ENCODE results near the gene ACTN4.
"Not testable (repeated sequence)": the region's sequence is repeated elsewhere in the genome, so short reads cannot be mapped to it uniquely, and the experiment has no call there.

ACTN4 gene

GRCh38 chr19:38741670-38742069 lies 94.2 kb downstream of the ACTN4 start:
- DNase-seq (ENCODE audit: low spot score in 2 of 2): no peak
- Histone ChIP-seq H3K4me3 (no peak overlapping the region), H3K36me3 (replicated peaks) (no peaks in the 10 kb centered on the region), H3K9me3 (no peaks in the 10 kb centered on the region), H3K27me3 (ENCODE audit: low read depth) (no peaks in the 10 kb centered on the region), H3K4me1 (no peaks in the 10 kb centered on the region)
- in situ Hi-C loops (cut with MboI; ENCODE audit: low sequenced_read_pairs): no loop called here

GRCh38 chr19:38742296-38742695 lies 94.8 kb downstream of the ACTN4 start:
- in situ Hi-C loops (cut with MboI; ENCODE audit: low sequenced_read_pairs): no loop called here
- Histone ChIP-seq H3K36me3 (replicated peaks) (no peaks in the 10 kb centered on the region), H3K4me3 (no peak overlapping the region), H3K4me1 (no peaks in the 10 kb centered on the region), H3K27me3 (ENCODE audit: low read depth) (no peaks in the 10 kb centered on the region), H3K9me3 (no peaks in the 10 kb centered on the region)
- no peak for DNase-seq (ENCODE audit: low spot score in 2 of 2)

DNA sequence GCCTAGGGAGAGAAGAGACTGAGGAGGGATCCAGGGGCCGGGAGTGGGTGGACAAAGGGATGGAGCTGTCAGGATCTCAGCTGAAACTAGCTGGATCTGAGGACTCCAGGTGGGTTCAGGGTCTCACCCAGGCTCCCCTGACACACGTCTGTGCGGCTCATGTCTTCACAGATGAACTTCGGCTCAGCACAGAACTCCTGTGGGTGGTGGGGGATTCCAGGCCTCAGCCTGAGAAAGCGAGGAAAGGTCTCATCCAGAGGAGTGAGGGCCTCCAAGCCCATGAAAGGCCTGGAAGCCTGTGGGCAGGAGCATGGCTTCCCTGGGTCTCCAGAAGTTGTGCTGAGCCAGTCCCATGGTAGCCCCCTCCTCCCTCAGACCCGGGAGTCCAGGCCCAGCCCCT lies 95.5 kb downstream of the ACTN4 start:
- in situ Hi-C loops (cut with MboI; ENCODE audit: low sequenced_read_pairs): no loop called here
- no peak for DNase-seq (ENCODE audit: low spot score in 2 of 2)

GRCh38 chr19:38743394-38744297 lies 96.2 kb downstream of the ACTN4 start:
- Histone ChIP-seq H3K36me3 (replicated peaks) (no peaks in the 10 kb centered on the region), H3K4me3 (no peak overlapping the region), H3K9me3 (no peaks in the 10 kb centered on the region), H3K27me3 (ENCODE audit: low read depth) (no peaks in the 10 kb centered on the region), H3K4me1 (no peaks in the 10 kb centered on the region)
- no peak for DNase-seq (ENCODE audit: low spot score in 2 of 2)
- in situ Hi-C loops (cut with MboI; ENCODE audit: low sequenced_read_pairs): no loop called here

More for the DNA sequence above, 95.5 kb downstream of the ACTN4 start:
- H3K27me3 ChIP-seq (ENCODE audit: low read depth): no peaks in the 10 kb centered on the region
- no peak overlapping the region for H3K4me3 ChIP-seq
- no peaks in the 10 kb centered on the region for H3K9me3 ChIP-seq
- H3K4me1 ChIP-seq: no peaks in the 10 kb centered on the region
- no peaks in the 10 kb centered on the region for H3K36me3 ChIP-seq (replicated peaks)

- Histone ChIP-seq H3K36me3 (replicated peaks) (no peaks in the 10 kb centered on the region), H3K9me3 (no peaks in the 10 kb centered on the region), H3K4me1 (no peaks in the 10 kb centered on the region), H3K4me3 (no peak within 1 kb of the TSS), H3K27me3 (ENCODE audit: low read depth) (no peaks in the 10 kb centered on the region)
- in situ Hi-C loops (cut with MboI; ENCODE audit: low sequenced_read_pairs): no loop called here
- no peak for DNase-seq (ENCODE audit: low spot score in 2 of 2)
These were observed 96.8 kb downstream of the ACTN4 start, which contains the start of gene CAPN12 for GRCh38 chr19:38744298-38744681. Gene CAPN12, minus strand, starts transcription at chr19:38744474. Its CDS starts 309 bp downstream, at chr19:38744165.

GRCh38 chr19:38744874-38745273 lies 97.4 kb downstream of the ACTN4 start:
- in situ Hi-C loops (cut with MboI; ENCODE audit: low sequenced_read_pairs): no loop called here
- no peaks in the 10 kb centered on the region for H3K4me1 ChIP-seq
- no peak for DNase-seq (ENCODE audit: low spot score in 2 of 2)
- H3K9me3 ChIP-seq: no peaks in the 10 kb centered on the region
- 0 out of 2 replicates have a peak, but pooled peaks cover 2% of the 10 kb centered on the region for H3K27me3 ChIP-seq (ENCODE audit: low read depth)
- no peaks in the 10 kb centered on the region for H3K36me3 ChIP-seq (replicated peaks)
- H3K4me3 ChIP-seq: no peak overlapping the region

DNA sequence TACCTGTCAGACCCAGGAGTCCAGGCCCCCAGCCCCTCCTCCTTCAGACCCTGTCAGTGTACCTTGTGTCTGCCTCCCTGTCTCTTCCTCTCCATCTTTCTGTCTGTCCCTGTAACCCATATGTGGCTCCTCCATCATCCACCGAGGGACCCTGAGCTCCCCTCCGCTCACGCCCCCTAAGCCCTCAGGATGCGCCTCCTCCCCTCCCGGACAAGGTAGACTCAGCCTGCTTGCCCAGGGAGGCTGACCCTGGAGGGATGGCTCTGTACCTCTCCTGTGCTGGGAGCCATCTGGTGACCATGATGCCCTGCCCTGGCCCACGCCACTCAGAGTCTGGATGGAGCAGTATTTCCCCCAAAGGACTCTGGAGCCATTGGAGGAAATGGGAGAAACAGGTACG lies 97.9 kb downstream of the ACTN4 start:
- Histone ChIP-seq H3K9me3 (no peaks in the 10 kb centered on the region), H3K27me3 (ENCODE audit: low read depth) (0 out of 2 replicates have a peak, but pooled peaks cover 2% of the 10 kb centered on the region), H3K4me3 (no peak overlapping the region), H3K36me3 (replicated peaks) (no peaks in the 10 kb centered on the region), H3K4me1 (no peaks in the 10 kb centered on the region)
- no peak for DNase-seq (ENCODE audit: low spot score in 2 of 2)
- in situ Hi-C loops (cut with MboI; ENCODE audit: low sequenced_read_pairs): no loop called here

- H3K4me1 ChIP-seq; H3K4me3 ChIP-seq; H3K9me3 ChIP-seq; H3K27me3 ChIP-seq (ENCODE audit: low read depth); in situ Hi-C loops (cut with MboI; ENCODE audit: low sequenced_read_pairs); DNase-seq (ENCODE audit: low spot score in 2 of 2); H3K36me3 ChIP-seq (replicated peaks): not testable (repeated sequence)
These were observed 106.3 kb downstream of the ACTN4 start for GRCh38 chr19:38753783-38754182.

GRCh38 chr19:38754196-38754595 lies 106.7 kb downstream of the ACTN4 start:
- H3K4me1 ChIP-seq; DNase-seq (ENCODE audit: low spot score in 2 of 2); in situ Hi-C loops (cut with MboI; ENCODE audit: low sequenced_read_pairs); H3K36me3 ChIP-seq (replicated peaks); H3K27me3 ChIP-seq (ENCODE audit: low read depth); H3K4me3 ChIP-seq; H3K9me3 ChIP-seq: not testable (repeated sequence)

DNA sequence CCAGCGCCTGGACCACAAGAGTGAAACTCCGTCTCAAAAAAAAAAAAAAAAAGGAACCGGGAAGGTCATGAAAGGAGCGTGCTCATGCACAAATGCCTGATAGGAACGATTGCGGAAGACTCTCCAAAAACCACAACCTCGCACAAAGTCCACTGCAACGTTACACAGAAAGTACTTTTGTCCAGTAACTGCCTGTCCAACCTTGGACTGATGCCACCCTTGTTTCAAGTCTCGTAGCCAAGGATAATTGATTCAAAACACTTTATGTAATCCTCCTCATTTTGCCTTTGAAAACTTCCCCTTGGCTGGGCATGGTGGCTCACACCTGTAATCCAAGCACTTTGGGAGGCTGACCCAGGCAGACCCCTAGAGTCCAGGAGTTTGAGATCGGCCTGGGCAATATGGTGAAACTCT lies 112.1 kb downstream of the ACTN4 start:
- in situ Hi-C loops (cut with MboI; ENCODE audit: low sequenced_read_pairs): no loop called here
- DNase-seq (ENCODE audit: low spot score in 2 of 2): no peak
- no peaks in the 10 kb centered on the region for H3K4me1 ChIP-seq

GRCh38 chr19:38760805-38761517 lies 113.5 kb downstream of the ACTN4 start:
- DNase-seq (ENCODE audit: low spot score in 2 of 2); in situ Hi-C loops (cut with MboI; ENCODE audit: low sequenced_read_pairs); H3K4me1 ChIP-seq; H3K36me3 ChIP-seq (replicated peaks); H3K9me3 ChIP-seq; H3K4me3 ChIP-seq; H3K27me3 ChIP-seq (ENCODE audit: low read depth): not testable (repeated sequence)

More for the DNA sequence above, 112.1 kb downstream of the ACTN4 start:
- no peaks in the 10 kb centered on the region for H3K36me3 ChIP-seq (replicated peaks)
- H3K4me3 ChIP-seq: no peak overlapping the region
- no peaks in the 10 kb centered on the region for H3K27me3 ChIP-seq (ENCODE audit: low read depth)
- H3K9me3 ChIP-seq: no peaks in the 10 kb centered on the region

DNA sequence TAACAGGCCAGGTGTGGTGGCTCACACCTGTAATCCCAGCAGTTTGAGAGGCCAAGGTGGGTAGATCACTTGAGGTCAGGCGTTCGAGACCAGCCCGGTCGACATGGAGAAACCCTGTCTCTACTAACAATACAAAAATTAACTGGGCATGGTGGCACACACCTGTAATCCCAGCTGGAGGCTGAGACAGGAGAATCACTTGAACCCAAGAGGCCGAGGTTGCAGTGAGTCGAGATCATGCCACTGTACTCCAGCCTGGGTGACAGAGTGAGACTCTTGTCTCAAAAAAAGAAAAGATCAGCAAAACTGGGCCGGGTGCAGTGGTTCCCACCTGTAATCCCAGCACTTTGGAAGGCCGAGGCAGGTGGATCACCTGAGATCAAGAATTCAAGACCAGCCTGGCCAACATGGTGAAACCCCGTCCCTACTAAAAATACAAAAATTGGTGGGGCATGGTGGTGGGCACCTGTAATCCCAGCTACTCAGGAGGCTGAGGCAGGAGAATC lies 114.5 kb downstream of the ACTN4 start:
- H3K4me3 ChIP-seq; H3K27me3 ChIP-seq (ENCODE audit: low read depth); H3K36me3 ChIP-seq (replicated peaks); in situ Hi-C loops (cut with MboI; ENCODE audit: low sequenced_read_pairs); H3K9me3 ChIP-seq; H3K4me1 ChIP-seq; DNase-seq (ENCODE audit: low spot score in 2 of 2): not testable (repeated sequence)

- no peak for DNase-seq (ENCODE audit: low spot score in 2 of 2)
- Histone ChIP-seq H3K27me3 (ENCODE audit: low read depth) (no peaks in the 10 kb centered on the region), H3K4me1 (no peaks in the 10 kb centered on the region), H3K9me3 (no peaks in the 10 kb centered on the region), H3K4me3 (no peak overlapping the region), H3K36me3 (replicated peaks) (no peaks in the 10 kb centered on the region)
- in situ Hi-C loops (cut with MboI; ENCODE audit: low sequenced_read_pairs): no loop called here
These were observed 116.4 kb downstream of the ACTN4 start for GRCh38 chr19:38763795-38764220.

DNA sequence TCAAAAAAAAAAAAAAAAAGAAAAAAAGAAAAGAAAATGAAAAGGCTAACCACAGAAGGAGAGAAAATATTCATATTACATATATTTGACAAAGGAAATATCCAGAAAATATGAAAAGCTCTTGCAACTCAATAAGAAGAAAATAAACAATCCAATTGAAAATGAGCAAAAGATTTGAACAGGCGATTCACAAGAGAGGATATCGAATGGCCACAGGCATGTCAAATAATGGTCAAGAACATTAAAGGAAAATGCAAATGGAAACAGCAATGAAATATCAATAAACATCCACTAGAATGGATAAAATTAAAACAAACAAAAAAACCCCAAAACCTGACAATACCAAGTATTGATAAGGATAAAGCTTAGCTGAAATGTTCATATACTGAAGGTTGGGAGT lies 117.8 kb downstream of the ACTN4 start:
- no peak for DNase-seq (ENCODE audit: low spot score in 2 of 2)
- H3K27me3 ChIP-seq (ENCODE audit: low read depth): no peaks in the 10 kb centered on the region
- H3K9me3 ChIP-seq: no peaks in the 10 kb centered on the region
- H3K4me3 ChIP-seq: no peak overlapping the region
- in situ Hi-C loops (cut with MboI; ENCODE audit: low sequenced_read_pairs): no loop called here
- no peaks in the 10 kb centered on the region for H3K36me3 ChIP-seq (replicated peaks)
- no peaks in the 10 kb centered on the region for H3K4me1 ChIP-seq

Data from HAP-1 (cell line).